HG02981 (cell line): ENCODE results near the gene COL4A1.

Experiments used
- ATAC-seq: cut with Tn5 transposase; IDR thresholded peaks from one replicate; pipeline ENCODE4 v1.9.1; 2021; ENCODE audit warnings: mild to moderate bottlenecking, moderate library complexity; ENCODE audit not compliant: unreplicated experiment

Gene COL4A1

GRCh38 chr13:110306960-110307766 lies at the start of gene COL4A1, which contains the start of gene COL4A2:
Gene COL4A1, minus strand, starts transcription at chr13:110307157. Its CDS starts 130 bp downstream, at chr13:110307027.
Gene COL4A2, plus strand, starts transcription at chr13:110307284. Its CDS starts 620 bp downstream, at chr13:110307904.
- ATAC-seq, result no peak

DNA sequence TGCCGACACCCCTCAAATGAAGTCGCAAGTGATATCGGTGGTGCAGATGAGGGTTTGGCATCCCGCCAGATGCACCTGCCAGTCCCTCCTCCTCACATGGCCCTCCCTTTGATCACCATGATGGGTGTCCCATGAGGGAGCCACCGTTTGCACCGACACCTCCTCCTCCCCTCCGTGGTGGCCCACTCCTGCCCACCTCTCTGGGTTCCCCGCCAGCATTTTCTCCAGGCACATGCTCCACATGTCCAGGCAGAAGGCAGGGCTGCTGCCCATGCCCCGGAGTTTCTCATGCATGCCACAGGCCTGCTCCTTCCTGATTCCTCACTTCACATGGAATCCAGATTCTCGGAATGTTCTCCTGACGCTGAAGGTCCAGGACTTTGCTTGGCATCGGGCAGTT lies 49.4 kb upstream of the COL4A1 start:
- no peak for ATAC-seq

DNA sequence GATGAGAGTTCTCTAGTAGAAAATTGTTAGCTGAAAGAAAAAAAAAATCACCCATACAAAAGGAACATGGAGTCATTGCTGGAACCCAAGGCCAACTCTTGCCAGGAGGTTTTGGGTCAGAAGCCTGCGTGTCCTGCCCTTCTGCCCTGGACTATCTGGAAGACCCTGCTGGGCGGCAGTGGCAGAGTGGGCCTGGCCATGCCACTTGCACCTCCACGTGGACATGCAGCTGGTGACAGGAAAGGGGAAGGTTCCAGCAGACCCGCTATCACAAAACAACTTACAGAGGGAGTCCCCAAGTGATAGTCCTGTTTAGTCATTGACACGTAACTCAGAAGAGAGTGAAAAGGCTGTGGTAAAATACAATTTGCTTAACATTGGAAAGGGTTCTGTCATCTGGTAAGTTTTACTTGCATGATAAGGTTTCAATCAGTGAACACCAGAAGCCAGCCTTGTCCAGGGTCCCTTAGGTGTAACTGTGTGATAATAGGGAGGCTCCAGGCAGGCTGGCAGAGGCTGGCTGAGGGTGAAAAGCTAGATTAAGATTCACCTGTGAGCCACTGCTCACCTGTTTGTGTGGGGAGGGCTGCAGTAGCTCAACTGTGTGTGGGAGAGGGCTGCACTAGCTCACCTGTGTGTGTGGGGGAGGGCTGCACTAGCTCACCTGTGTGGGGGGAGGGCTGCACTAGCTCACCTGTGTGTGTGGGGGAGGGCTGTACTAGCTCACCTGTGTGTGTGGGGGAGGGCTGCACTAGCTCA lies 47.9 kb upstream of the COL4A1 start:
- ATAC-seq, result peak; percentile 56

DNA sequence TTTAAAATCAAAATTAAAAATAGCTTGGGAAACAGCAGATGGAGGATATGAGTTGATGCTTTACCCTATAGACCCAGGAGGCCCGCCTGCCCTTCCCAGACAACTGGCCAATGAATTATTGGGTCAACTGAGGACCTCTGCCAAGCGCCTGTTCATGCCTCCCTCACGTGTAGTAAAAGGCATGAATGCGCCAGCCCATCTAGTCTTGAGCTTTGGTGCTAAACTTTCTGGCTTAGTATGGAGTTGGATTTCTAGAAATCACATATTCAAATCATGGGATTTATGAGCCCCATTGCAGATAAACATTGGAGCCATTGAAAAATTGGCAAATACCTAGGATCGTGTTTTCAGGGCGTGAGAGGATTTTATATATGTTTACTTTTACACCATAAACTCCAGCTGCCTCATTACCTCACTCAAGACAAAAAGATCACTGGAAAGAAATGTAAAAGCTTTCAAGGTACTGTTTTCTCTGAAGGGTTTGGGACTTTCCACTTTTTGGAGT lies 47.2 kb upstream of the COL4A1 start:
- ATAC-seq, result no peak

- no peak for ATAC-seq
These were observed 46.5 kb upstream of the COL4A1 start for GRCh38 chr13:110353339-110353977.

DNA sequence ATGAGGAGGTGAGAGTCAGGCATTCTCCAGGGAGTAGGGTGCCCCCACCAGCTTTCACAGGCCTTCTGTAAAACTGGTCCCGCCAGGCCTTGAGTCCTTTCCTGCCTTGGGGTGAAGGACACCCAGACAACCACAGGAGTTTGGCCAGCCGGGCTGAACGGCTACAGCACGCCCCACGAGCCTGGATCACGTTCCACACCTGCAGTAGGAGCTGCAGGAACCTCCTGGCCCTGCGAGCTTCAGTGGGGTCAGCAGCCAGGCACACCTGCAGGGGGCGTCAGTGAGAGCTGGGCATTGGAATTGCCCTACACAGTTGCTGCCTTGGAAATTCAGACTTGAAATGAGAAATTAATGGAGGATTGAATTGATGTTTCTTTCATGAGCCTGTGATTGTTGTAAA lies 45.8 kb upstream of the COL4A1 start:
- no peak for ATAC-seq

- no peak for ATAC-seq
These were observed 44.9 kb upstream of the COL4A1 start for GRCh38 chr13:110351636-110352420.

DNA sequence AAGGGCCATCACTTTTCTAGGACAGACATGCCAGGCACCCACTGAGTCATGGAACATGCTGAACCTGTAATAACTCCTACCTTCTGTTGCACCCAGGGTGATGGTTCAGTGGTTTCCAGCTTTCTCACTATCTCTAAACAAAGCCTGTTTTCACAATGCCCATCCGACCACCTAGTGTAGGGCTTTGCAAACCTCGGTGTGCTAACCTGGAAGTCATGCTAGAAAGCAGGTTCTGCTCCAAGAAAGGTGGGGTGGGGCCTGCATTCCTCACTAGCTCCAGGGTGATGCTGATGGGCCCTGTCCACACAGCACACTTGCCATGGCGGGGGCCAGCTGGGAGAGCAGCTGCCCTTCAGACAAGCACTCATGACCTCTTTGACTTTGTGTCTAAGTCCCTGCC lies 43.6 kb upstream of the COL4A1 start:
- ATAC-seq, result no peak

DNA sequence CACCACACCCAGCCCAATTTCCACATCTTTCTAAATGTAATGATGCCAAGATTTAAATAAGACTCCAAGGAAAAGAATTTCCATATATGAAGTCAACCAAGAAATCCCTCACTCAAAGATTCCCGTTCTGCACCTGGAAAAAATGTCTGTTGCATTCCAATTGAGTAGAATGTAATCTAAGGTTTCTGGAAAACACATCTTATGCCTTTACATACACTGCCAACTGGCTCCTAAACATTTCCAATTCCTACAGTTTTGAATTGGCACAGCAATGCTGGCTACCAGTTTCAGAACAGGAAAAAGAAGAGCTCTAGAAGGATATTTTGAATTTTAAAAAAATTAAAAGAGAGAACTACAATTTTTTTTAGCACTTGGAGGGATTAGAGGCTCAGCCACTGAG lies 43.1 kb upstream of the COL4A1 start:
- no peak for ATAC-seq

GRCh38 chr13:110349239-110349638 lies 42.3 kb upstream of the COL4A1 start:
- no peak for ATAC-seq

DNA sequence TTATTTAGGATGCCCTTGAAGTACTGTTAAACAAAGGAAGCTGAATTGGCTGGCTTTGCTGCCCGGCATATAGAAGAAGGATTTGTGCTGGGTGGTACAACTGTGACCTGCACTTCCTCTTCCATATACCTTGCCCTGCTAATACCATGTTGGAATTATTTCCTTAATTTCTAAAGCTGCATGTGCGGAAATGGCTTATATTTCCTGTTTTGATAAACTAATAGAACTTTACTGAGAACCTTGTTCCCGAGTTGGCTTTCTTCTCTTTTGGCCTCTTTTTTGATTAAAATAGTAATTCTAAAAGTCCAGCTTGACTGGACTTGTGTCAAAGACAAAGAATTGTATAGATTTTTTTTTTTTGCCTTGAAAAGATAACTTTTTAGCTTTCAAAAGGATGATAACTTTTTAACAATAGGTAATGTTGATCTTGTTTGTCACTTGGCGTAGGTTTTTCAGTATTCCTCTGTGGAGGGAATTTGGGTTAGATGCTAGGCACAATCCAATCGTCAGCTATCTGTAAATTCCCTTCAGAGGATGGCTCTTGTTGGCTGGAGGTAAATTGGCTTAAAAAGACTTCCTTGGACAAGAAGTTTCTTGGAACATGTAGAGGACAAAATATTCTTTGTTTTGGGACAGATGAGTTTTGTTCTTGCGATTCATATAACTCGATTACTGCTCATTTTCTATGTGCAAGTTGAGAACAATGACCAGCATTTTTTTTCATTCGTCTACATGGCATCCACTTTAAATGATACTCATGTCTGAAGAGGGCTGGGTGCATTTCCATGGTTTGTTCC lies 41.5 kb upstream of the COL4A1 start:
- ATAC-seq, result no peak

GRCh38 chr13:110347535-110348308 lies 40.8 kb upstream of the COL4A1 start:
- no peak for ATAC-seq

DNA sequence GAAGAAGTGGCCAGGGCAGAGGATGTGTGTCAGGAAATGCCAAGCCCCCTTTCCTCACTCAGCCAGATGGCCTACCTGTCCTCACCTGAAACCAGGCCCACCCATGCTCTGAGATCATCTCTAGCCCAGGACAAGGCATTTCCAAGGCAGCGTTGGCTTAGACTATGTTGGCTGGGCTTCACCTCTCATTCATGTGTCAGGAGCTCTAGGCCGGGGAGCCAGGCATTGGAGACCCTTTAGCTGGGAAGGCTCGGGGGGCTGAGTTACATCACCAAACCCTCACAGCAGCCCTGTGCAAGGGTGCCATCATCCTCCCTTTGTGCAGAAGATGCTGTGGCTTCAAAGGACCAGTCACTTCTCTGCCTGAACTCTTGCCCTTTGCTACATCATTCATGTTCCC lies 40.1 kb upstream of the COL4A1 start:
- no peak for ATAC-seq

DNA sequence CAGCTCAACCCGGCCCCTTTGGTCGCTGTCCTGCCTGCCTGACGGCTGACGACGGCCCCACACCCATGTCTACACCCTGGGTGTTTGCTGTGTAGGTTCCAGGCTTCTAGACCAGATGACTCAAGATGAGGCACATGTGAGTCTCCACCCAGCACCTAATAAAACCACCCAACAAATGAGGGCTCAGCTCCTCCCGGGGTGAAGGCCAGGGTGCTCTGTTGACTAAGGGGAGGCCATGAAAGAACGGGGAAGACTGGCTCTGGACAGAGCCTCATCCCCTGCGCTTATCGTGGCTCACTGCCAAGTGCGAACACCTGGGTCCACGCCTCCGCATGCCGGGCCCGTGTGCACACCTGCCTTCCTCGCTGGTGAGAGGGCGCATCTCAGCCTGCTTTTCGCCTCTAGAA lies 39.7 kb upstream of the COL4A1 start:
- no peak for ATAC-seq

DNA sequence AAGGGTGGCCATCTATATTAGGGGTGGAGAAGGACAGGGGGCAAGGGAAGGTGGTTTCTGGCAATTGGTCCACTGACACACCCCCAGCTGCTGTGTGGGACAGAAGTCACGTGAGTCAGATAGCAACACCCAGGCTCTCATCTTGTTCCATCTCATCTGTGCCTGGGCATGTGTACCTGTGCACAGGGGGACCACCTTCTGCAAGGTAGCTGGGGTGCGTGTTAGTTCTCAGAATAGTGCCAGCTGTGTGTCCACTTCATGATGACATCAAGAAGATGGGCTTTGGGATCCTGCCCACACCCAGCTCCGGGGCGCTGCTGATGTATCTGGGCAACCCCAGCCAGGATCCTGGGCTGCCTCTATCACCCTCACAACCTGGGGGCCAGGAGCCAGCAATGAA lies 38.7 kb upstream of the COL4A1 start:
- ATAC-seq, result no peak

- no peak for ATAC-seq
These were observed 38.3 kb upstream of the COL4A1 start for GRCh38 chr13:110345266-110345665.

DNA sequence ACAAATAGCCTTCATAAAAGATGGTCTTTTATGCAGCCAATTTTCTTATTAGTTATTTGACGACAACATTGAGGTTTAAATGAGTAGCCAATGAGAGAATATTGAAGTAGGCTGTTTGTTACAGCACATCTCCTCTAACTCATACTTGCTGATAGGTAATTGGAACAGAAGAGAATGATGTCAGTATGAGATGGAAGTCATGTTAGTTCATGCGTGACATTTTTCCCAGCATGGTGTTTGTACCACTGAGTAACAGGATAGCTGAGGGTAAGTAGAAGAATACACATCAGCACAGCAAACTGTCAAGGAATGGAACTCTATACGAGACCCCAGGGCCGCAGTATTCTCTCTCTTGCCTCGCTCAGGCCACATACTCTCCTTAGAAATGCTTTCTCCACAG lies 37.4 kb upstream of the COL4A1 start:
- no peak for ATAC-seq

DNA sequence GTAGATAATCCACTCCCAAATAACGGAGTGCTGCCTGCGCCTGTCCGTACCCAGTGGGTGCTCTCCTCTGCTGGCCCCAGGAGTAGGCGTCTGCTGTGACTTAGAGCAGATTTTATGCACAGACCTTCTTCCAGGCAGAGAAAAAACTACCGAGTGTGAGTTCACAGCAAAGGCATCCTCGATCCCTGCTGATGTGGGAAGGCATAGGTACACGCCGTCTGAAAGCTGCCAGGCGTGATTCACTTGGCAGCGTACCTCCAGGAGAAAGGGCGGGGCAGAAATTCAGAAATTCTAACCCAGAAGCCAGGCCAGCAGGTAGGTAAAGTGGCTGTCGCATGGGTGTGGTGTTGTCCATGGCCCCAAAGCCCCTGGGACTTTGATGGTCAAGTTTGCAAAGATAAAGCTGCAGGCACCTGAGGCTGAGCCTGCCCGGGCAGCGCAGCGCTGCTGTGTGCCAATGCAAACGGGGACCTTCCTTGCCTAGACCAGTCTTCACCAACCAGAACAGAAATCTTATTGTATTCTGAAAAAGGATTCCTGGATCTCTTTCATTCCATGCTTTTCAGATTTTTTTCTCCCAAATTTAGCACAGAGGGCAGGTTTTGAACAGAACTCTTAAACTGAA lies 36.4 kb upstream of the COL4A1 start:
- ATAC-seq, result no peak

- no peak for ATAC-seq
These were observed 35.5 kb upstream of the COL4A1 start for GRCh38 chr13:110342474-110342873.
